NCI-H1436 treated with DMSO at 0.1 percent for 48 hours (cell line): ENCODE results near the gene KRT4.

Experiments
- DNase-seq: peaks from one replicate; lab custom pipeline; 2025; lab: John Stamatoyannopoulos, UW

Gene KRT4

DNA sequence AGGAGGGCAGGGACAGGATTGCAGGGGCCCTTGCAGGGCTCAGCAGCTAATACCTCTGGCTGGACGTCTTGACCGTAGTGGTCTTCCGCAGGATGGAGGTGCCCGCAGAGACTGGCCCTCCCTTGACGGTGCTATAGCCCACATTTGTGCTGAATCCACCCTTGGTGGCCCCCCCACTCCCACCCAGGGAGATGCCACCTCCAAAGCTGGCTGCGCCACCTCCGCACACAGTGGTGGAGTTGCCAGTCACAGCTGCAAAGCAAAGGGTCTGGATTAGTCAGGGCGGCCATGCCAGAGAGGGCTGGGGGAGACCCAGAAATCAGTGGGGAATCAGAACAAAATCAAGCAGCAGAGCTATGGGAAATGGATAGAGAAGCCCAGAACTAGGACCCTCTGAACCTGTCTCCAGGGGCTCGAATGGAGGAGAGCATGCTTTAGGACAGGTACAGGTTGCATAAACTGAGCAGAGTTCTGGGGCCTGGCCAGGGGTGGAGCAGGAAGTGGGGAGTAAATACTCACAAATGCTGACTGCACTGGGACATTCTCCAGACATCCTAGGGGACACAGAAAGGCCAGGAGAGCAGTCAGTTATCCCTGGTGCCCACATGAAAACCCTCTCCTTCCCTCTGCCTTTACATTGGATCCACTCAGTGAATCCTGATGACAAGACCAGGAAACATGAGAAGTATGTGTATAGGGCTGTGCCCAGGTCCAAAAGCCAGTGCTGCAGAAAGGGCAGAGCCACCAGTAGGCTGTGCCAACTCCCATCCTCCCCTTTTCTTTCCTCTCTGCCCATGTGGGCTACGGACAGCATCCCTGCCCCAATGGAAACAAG, 8.1 kb upstream of the KRT4 start:
- DNase-seq, result no peak

DNA sequence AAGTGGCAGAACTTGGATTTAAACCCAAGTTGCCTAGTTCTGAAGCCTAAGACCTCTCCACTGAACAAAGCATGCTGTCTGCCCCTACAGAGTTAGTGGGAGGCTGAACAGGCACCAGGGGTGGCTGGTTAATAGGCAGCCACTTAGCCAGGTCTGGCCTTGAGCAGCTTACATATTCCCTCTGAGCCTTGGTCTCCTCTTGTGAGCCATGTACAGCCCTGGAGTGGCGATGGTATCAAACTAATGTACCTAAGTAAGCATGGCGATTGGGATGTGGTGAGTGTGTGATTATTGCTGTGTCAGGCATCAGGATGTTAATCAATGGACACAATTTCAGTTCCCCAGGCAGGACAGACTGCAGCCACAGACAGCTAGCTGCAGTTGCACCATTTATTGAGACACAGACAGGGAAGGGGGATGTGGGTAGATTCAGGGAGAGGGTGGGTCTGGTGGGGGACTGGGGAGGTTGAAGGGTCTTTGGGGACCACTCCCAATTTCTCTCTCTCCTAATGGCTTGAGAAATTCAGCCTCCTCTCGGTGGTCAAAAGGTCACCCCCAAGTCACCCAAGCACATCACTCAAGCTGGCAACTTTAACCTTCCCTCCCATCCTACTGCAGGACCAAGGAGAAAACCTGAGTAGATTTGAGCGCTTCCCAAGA, 7.3 kb upstream of the KRT4 start:
- no peak for DNase-seq

DNA sequence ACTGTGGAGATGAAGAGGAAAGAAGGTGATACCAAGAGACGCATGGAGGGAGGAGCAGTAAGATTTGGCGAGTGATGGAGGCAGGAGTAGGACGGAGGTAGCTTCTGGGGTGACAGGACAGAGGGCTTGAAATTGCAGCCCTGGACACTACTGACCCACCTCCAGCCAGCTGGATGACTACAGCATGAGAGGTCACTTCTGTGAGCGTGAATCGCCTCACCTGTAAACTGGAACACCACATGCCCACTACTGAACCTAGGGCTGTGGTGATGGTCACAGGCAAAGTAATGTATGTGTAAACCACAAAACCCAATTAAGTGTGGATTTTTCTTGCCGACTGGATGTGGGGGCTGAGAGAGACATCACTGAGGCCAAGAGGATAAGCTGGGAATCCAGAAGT, 6.6 kb upstream of the KRT4 start:
- DNase-seq, result no peak

DNA sequence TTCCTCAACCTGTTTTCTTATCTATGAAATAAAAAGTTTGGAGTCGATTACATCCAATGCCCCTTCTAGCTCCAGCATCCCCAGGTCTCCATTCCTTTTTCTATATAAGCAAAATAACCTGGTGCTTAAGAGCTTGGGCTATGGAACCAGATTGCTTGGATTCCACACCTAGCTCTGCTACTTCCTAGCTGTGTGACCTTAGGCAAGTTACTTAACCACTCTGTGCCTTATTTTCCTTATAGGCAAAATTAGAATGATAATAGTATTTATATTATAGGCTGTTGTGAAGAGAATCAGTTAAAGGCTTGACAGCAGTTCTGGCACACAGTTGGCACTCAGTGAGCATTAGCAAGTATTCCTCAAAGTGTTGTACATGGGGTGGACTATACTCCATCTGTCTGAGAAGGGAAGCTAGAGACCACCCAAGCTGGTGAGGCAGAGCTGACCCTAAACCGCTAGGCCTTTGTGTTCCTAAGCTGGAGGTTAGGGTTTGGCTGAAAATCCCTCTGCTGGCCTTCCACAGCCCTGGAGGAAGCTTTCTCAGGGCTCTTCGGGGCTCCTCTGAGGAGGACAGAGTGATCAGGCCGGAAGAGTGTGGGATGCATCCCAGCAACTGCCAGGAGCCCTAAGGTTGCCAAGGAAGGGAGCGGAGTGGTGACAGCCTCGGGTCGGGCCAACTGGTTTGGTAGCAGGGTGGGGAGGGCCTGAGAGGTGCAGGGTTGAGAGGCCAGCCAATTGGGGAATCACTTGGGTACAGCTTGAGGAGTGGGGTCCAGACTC, 6.0 kb upstream of the KRT4 start:
- no peak for DNase-seq

DNA sequence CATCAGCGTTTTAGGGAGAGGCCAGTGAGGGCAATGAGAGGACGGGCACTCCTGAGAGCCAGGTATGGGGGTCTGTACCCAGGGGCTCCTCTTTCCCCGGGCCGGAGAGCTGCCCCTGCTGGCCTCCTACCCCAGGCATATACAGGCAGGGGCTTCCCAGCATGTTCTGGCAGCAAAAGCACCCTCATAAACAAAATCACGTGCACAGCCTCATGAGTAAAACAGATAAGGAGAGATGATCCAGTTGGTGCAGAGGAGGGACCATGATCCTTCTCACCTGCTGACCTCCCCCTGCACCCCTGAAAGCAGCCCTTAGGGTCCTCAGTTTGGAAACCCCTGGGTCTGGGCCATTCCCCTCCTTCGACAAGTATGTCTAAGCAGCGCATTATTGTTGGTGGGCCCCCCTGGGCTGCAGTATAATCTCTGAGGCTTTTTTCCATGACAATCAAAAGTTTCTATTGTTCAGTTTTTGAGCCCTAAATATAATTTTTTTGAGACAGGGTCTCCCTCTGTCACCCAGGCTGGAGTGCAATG, 5.0 kb upstream of the KRT4 start:
- no peak for DNase-seq

DNA sequence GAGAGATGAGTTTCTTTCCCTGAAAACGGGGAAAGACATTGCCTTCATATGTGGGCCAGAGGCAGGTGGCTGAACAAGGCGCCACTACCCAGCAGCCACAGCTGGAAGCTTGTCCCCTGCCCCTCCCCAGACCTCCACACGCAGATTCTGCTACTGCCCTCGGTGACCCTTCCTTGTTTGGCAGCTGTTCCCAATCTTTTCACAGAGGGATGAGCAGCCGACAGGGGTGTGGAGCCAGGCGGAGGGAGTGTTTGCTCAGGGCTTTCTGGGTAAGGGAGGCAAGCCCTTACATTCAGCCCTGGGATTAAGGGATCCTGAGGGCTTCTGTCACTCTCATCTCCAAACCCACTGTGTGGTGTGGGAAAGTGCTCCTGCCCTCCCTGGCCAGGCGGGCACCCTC, 4.5 kb upstream of the KRT4 start:
- DNase-seq, result no peak

DNA sequence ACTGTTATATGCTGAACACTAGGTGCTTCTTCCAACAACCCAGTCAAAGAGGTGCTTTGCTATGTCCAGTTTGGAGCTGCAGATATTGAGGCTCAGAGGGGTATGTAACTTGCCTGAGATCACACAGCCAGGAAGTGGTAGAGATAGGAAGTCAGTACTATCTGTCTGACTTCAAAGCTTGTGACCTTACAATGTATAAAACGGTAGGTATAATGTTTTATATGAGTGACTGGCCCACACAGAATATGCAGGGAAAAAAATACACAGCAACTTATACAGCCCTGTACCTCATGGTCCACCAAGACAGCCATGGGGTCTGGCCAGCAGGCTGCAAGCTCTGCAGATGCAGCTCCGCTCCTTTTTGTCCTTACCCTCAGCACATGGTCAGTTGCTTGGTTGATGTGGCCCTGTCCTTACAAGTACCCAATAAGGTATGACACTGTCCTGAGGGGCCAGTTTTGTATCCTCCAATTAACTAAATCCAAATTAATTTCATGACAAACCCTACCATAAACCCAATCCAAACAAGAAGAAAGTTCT, 3.9 kb upstream of the KRT4 start:
- DNase-seq, result no peak

DNA sequence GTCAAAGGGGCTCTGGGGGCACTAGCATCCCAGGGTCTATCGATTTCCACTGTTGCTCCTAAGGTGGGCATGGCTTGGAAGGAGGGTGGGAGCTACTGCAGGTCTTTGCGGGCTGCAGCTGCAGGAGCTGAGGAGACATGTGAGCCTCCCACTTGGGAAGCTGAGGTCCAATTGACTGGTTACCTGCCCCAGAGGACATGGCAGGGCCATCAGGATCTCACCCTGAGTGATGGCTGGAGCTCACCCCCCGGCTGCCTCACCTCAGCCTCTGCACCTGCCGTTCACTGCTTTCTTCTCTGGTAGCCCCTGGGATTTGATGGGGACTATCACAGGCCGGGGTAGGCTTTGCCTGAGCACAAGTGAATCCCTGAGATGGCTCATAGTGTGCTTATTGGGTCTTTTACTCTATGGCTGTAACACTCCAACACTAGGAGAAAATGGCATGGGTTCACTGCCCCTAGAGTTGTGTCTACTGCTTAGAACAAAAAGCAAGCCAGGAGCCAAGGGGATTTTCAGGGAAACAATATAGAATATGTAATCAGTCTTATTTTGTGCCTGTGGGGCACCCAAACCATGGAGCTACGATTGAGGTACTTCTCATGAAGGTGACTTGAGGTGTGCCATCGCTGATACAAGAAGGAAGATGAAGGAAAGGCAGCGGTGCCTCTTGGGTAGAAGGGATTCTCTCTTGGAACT, 3.2 kb upstream of the KRT4 start:
- DNase-seq, result no peak

DNA sequence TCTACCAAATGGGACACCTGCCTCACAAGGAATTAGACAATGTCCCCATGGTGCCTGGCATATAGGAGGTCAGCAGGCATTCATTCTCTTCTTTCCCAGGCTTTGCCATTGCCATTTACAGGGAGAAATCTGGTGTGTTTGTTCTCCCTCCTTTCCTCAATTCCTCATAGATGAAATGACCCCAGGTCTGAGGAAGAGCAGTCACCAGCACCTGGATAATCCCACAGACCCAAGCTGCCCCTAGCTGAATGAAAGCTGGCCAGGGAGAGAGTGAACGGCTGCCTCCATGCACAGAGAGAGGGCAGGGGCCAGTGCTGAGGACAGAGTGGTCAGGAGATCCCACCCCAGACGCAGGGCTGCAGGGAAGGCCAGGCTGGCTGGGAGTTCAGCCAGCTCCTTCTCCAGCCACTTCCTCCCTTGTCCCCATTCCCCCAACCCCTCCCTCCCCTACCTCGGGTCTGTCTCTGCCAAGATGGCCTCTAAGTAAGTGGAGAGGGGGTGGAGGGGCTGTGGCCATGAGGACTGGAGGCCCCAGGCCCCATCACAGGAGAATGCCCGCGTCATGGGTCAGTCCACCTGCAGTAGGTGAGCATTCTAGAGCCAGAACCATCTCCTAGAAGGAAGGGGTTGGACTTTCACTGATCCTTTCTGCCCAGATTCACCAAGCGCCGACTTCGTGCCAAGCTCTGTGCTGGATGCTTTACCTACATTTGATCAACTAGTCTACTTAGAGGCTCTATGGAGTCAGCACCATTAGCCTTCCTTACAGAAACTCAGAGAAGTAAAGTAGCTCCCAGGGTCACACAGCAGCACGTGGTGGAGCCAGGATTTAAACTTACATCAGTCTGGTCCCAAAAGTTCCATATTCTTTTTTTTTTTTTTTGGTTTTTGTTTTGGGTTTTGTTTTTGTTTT, 2.0 kb upstream of the KRT4 start:
- DNase-seq, result no peak

DNA sequence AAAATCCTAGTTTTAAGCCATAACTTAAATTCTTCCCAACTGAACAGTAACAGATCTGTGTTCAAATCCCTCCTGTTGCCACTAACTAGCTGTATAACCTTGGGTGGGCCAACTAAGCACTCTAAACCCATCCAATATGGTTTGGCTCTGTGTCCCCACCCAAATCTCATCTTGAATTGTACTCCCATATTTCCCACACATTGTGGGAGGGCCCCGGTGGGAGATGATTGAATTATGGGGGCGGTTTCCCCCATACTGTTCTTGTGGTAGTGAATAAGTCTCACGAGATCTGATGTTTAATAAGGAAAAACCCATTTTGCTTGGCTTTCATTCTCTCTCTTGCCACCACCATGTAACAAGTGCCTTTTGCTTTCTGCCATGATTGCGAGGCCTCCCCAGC, 1.2 kb upstream of the KRT4 start:
- DNase-seq, result no peak

DNA sequence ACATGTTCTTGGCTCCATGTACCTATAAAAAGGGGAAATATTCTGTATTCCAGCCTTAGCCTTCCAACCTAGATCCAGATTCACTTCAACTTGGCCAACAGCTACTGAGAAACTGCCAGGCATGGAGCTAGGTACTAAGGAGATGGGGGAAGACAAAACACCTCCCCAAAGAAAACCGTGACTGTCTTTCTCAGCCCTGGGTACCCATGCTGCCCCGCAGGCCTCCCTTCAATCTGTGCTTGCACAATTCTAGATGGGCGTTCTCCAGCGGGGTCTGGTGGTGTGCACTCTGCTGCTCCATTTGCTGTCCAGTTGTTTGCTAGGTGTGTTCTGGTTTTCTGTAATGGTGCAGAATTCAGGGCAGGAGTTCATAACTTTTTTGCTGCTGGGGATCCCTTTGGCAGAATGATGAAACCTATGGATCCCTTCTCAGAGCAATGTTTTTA, 817 bp upstream of the KRT4 start:
- no peak for DNase-seq

DNA sequence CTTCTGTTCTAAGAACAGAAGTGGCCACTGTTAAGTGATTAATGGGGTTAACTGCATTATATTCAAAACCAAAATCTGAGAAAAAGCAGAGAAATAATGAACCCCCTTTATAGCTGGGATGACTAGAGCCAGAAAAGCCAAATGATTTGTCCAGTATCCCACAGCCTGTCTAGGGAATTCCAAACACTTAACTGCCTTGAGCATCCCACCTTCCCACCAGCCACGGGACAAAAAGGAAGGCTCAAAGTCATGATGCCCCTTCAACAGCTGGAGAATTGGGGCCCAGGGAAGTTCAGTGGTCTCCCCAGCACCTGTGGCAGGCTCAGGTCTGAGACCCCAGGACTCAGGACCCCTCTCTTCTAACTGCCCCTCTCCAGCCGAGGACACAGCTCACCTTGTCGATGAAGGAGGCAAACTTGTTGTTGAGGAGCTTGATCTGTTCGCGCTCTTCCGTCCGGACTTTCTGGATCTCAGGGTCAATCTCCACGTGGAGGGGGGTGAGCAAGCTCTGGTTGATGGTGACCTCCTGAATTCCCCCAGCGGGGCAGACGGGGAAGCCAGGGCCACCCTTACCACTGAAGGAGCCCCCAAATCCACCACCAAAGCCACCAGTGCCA, 605 bp downstream of the KRT4 start:
- no peak for DNase-seq

DNA sequence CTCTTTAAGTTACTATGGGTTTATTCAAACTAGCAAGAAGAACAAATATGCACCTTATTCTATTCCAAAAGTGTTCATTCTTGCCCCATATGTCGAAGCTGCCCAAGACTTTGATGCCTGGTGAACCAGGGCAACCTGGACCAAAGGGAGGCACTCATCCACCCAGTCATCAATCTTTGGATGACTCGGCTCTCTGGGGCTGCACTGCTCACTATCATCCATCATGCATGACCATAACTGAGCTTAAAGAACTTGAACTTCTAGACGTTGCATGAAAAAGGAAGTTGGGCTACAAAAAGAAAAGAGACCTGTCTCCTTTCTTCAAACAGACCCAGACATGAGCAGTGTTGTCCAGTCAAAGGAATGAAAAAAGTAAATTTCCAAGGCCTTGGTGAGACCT, 1.2 kb downstream of the KRT4 start:
- no peak for DNase-seq

DNA sequence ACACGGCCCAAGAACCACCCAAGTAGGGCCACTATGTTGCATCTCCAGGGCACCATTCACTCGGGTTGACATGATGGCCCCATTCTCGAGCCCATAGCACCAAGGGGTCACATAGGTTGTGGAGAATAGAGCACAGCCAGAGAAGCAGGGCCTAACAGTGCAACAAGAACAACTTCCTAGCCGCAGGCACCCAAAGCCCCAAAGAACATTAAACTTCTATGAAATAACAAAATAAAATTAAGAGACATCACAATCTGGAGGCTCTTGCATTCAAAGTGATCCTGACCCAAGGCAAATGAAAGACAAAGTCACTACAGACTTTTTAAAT, 1.9 kb downstream of the KRT4 start:
- no peak for DNase-seq

DNA sequence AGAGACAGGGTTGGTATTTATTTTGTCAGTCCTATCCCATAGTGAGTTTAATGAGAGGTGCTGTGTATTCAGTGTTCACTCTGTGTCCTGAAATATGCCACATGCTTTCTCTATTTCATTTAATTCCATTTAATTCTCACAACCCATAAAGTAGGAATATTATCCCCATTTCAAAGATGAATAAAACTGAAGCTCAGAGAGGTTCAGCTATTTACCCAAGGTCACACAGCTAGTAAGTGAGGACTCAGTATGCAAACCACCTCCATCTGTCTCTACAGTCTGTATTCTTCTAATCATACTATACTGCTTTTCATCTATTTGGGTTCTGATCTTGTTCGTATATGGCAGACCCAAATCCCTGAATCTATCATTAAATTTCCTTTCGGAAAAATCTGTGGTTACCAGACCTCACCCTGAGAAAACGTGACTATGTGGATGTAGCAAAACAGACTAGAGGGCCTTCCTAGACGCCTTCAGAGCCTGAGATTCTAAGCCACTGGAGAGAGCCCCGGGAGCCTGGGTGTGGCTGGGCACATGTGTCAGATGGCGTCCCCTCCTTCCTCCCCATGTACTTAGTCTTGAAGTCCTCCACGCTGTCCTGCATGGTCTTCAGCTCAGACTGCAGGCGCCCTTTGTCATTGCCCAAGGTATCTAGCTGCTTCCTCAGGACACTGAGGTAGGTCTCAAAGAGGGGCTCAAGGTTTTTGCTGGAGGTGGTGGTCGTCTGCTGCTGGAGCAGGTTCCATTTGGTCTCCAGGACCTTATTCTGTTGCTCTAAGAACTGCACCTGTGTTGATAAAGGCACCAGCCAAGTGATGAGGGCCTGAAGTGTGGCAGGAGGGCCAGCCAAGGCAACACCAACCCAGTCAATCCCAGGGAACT, 2.5 kb downstream of the KRT4 start:
- no peak for DNase-seq

DNA sequence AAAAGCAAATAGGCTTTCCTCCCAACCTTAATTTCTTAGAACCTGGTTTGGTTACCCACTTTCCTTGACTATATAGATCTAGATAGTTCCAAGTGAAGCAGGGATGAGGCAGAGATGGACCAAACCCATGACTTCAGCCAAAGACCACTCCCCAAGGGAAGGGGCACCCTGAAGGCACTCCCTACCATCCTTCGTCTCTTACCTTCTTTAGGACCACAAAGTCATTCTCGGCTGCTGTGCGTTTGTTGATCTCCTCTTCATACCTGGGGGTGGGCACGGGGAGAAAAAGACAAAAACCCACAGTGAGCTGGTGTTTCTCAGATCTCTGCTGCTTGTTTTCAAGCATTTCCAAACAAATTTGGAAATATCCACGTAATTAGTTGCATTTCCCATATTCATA, 3.4 kb downstream of the KRT4 start:
- DNase-seq, result no peak

DNA sequence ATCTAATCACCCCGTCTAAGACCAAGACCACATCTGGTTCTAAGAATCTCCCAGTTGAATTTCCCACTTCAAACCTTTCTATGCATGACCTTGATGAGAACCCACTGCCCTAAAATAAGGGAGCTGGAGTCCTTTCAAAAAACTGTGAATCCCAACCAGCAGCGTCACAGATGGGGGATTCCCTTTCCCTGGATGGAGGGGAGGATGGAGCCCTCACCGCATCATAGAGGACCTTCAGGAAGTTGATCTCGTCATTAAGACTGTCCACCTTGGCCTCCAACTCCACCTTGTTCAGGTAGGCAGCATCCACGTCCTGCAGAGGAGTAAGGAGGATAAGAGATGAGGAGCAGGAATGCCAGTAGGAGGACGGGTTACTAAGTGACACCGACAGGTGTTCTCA, 4.8 kb downstream of the KRT4 start:
- no peak for DNase-seq

DNA sequence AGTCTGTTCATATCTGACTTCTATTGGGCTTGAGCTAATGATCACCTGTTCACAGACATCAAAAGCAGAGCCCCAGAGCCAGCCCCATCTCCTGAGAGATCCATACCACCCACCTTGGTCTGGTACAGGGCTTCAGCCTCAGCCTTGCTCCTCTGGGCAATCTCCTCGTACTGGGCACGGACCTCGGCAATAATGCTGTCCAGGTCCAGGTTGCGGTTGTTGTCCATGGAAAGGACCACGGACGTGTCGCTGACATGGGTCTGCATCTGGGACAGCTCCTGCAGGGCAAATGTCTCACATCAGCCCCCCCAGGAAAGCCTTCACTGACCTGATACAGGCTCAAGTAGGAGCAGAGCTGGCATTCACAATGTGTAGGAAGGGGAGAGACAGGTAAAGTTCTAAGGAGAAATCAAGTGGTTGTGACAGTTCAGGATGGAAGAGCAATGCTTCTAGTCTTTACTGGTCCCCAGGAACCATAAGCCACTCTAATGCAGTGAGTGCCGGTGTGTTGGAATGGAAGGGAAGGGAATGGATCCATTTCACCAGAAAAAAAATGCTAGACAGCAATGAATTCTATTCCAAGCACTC, 5.2 kb downstream of the KRT4 start:
- DNase-seq, result no peak
